ENCODE results near the gene SLC66A2. TPM values are rescaled to one million over a fixed set of nuclear protein-coding genes. Genes with fewer than 3 reads are reported as not detected.

SLC66A2 gene
- total RNA-seq, 1 donor from 2014 or later = 37.8 TPM

DNA sequence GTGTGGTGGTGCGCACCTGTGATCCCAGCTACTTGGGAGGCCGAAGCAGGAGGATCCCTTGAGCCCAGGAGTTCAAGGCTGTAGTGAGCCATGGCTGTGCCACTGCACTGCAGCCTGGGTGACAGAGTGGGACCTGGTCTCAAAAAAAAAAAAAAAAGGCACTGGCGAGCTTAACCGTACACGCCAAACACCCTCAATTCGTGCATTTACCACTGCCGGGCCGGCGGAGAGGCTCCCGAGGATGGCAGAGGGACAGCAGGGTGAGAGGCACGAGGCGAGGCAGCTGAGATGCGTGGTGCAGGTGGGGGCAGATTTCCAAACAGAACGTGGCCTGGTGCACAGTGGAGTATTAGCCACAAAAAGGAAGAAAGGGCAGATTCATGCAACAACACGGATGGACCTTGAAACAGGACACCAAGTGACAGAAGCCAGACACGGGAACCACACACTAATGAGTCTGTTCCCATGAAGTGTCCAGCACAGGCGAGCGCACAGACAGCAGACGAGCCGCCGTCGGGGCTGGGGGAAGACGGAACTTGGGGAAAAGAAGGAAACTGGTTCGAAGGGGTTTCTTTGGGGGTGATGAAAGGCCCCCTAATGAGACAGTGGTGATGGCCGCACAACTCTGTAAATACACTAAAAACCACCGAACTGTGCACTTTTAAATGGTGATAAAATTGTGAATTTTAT is 27.4 kb downstream of the SLC66A2 start:
- intact Hi-C loops (cut with micrococcal nuclease) = no loop called here

DNA sequence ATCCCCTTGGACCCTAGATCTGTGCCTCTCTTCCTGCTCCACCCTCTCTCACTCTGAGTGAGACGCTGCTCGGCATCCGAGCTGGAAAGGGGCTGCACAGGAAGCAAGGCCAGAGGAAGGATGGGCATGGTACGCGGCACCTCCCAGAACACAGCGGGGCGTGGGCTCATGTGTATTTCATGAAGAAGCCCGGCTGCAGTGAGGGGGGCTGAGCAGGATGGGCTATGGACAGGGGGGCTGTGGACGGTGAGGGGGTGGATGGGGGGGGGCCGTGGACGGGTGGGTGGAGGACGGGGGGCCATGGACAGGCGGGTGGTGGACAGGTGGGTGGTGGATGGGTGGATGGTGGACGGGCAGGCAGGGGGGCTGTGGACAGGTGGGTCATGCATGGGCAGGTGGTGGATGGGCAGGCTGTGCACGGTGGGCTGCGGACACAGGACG is 28.5 kb downstream of the SLC66A2 start:
- intact Hi-C loops (cut with micrococcal nuclease) = no loop called here

DNA sequence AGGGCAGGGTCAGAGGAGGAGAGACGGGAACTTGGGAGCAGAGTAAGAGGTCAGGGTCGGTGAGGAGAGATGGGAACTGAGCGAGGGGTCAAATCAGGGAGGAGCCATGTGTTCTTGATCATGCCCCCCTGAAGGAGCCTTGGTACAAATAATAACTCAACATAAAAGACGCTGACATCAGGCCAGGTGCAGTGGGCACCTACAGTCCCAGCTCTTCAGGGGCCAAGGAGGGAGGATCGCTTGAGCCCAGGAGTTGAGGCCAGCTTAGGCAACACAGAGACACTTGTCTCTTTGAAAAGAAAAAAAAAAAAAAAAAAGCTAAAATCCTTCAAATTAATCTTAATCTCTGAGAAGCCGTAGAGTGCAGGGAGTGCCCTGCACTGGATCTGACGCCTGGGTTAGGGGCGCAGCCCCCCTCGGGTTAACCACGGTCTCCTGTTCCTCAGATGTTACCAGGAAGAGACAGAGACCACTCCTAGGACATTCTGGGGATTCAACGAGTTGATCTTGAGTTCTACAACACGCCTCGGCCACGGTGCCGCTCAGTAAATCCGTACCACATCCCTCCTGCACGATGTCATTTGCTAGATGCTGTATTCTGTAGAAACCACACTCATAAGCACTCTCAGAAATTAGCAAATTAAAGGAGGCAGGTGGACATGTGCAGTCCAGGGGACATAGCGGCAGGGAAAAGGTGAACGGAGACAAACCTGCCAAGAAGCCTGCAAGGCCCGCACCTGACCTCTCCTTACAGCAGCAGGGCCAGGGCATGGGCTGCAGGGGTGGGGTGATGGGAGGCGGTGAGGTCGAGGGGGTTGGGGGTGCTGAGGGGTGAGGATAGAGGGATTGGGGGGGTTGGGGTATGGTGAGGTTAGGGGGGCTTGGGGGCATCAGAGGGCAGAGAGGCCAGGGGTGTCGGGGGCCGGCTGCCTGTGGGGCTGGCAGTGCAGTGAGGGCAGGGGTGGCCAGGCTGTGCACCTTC is 29.2 kb downstream of the SLC66A2 start:
- intact Hi-C loops (cut with micrococcal nuclease) = no loop called here

DNA sequence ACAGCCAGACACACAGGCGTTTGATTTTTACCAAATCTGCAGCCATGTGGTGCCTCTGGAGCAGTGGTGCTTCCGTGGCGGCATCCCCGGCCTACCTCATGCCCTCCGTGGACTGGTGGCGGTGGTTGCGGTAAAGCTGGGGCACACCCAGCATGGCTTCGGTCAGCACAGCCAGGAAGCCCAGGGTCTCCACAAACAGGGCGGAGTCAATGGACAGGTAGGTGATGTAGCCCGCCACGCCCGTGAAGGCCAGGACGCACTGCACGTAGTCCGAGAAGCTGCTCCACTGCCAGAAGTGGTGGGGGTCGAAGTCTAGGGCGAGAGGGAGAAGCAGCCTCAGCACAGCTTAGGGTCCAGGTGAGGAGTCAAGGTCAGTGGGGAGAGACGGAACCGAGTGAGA is 32.4 kb downstream of the SLC66A2 start:
- intact Hi-C loops (cut with micrococcal nuclease) = no loop called here

DNA sequence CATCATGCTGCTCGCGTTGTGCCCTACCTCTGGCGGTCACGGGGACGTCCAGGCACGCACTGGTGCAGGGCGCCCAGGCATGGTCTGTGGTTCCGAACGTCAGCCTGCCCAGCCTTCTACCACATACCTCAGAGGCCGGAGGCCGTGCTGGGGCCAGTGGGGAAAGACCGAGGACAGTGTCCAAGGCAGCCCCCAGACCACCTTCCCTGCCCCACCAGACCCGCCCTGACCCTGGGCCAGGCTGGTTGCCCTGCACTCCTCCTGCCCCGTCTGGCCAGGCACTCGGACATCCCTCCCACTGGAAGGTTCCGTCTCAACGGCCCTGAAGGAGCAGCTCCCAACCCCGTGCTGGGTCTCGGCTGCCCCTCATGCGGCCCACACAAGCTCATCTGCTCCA is 32.8 kb downstream of the SLC66A2 start:
- intact Hi-C loops (cut with micrococcal nuclease) = no loop called here

DNA sequence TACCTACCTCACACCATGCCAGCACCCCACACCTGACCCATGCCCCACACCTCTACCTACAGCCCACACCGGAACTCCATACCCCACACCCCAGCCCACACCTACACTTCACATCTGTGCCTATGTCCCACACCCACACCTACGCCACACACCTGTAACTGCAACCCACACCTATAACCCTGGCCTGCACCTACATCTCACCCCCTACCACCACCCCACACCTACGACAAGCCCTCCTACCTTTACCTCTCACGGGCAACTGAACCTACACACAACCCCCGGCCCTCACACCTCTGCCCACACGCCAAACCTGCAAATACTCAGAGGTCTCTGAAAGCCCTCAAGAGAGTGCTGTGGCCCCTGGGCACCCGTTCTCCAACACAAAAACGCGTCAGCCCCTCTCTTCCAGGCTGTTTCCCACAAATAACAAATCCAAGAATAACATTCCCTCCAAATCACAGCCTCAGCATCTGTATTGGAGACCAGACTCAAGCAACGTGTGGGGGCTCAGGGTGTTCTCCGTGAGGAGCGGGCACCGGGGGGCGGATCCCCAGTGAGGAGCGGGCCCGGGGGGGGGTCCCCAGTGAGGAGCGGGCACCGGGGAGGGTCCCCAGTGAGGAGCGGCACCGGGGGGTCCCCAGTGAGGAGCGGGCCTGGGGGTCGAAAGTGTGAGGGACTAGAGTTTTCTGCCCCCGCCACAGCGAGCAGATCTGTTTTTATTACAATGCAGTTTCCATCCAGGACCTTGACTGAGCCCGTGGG is 33.4 kb downstream of the SLC66A2 start:
- intact Hi-C loops (cut with micrococcal nuclease) = no loop called here

DNA sequence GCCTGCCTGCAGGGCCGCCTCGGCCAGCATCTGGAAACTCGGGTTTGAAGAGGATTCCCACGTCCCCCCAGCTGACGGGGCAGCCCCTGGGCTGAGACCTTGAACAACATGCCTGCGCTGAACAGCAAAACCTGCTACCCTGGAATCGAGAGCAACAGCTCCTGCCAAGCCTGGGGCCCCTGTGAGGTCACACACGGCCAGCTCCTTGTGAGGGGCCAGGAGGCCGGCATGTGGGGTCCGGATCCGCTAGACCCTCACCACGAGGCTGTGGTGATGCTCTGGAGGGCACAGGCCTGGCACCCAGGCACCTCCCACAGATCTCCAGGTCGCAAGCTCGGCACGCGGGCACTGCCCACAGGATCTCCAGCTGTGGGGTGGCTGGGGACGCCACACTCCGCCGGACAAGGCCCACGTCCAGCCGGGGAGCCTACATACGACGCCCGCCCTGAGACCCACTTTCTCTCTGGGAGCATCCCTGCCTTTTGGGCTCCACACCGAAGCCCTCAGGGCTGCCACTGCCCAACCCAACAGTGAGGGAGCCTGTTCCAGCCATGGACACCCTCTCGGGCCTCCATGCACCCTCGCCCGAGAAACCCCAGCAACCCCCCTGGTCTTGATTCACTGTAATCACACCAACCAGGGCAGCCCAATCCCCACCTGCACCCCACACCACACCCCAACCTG is 34.1 kb downstream of the SLC66A2 start:
- intact Hi-C loops (cut with micrococcal nuclease) = no loop called here

DNA sequence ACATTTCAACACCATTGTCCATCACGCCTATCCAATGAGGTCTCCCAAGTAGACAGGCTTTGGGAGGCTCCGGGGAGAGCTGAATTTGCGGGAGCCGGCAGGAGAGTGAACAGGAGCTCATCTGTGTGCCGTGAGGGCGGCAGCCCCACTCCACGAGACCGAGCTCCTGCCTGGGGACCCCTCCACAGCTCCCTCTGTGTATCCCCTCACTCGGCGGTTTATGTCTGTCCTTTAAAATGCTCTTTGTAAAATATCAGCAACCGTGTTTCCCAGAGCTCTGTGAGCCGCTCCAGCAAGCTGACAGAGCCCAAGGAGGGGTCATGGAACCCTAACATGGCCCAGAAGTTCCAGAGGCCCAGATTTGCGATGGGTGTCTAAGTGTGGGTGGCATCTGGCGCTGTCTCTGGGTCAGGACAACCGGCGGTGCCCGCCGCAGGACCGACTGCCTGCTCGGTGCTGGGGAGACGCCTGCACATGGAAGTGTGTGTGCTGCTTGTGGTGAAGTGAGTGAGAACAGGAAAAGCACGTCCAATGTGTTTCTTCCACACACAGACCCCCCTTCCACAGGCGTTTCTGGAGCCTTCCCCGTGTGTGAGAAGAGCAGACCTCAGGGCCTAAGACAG is 34.8 kb downstream of the SLC66A2 start:
- intact Hi-C loops (cut with micrococcal nuclease) = no loop called here

DNA sequence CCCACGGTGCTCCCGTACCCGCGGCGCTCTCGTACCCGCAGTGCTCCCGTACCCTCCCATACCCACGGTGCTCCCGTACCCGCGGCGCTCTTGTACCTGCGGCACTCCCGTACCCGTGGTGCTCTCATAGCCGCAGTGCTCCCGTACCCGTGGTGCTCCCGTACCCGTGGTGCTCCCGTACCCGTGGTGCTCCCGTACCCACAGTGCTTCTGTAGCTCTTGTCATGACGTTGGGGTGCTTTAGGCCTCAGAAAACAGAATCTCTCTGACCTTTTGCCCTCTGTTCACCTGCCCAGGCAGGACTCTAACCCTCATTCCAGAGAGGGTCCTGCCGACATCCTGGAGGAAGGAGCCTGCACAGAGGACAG is 35.3 kb downstream of the SLC66A2 start:
- intact Hi-C loops (cut with micrococcal nuclease) = no loop called here

DNA sequence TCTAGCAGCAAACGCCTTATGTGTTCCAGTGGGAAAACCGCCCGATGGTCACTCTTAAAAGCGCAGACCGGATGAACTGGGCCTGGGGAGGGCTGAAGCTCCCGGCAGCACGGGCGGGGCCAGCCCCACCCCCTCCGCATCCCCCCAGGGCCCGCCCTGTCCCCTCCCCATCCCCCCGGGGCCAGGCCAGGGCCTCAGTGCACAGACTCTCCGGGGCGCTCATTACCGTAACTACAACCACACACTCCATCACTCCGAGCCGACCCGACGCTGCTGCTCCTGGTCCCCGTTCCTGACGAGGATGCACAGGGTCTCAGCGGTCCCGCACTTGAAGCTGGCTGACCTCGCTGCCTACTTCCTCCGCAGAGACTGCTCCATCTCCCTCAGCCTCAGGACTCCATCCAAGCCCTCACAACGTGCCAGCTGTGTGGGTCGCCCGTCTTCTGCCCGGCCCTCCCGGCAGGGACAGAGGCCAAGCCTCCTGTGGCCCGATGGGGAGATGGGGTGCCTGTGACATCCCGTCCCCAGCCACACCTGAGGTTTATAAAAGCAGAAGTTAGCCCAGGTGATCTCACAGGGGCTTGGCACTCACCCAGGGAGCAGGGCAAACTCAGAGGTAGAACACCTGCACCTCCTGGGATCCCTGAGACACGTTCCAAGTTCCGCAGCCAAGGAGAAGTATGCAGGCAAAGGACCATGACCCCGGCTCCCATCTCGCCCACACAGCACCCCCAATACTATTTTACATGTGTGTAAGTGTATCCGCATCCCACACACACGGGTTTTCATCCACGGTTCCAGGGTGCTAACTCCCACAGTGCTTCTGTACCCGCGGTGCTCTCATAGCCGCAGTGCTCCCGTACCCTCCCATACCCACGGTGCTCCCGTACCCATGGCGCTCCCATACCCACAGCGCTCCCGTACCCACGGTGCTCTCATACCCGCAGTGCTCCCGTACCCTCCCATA is 36.0 kb downstream of the SLC66A2 start:
- intact Hi-C loops (cut with micrococcal nuclease) = no loop called here

DNA sequence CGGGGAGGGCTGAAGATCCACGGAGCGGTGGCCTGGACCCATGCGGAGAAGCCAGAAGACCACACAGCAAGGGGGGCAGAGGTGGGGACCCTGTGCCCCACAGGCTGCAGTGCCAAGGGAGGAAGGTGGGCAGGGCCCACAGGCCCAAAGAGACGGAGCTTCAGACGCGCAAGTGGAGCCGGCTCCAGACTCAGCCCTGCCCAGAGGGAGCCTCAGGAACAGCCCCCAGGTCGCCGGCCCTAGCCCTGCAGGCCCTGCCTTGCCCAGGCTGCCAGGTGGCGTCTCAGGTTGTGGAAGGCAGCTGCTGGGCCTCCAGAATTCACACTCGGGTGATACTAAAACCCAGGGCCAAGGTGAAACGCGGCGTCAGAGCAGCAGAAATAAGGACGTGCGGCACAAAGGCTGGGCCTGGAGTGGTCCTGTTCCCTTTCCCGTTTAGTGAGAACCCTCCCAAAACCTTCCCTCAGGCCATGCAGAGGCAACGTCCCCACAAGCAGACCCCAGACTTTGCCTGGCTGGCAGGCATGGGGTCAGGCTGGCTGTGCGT is 36.8 kb downstream of the SLC66A2 start:
- intact Hi-C loops (cut with micrococcal nuclease) = no loop called here

DNA sequence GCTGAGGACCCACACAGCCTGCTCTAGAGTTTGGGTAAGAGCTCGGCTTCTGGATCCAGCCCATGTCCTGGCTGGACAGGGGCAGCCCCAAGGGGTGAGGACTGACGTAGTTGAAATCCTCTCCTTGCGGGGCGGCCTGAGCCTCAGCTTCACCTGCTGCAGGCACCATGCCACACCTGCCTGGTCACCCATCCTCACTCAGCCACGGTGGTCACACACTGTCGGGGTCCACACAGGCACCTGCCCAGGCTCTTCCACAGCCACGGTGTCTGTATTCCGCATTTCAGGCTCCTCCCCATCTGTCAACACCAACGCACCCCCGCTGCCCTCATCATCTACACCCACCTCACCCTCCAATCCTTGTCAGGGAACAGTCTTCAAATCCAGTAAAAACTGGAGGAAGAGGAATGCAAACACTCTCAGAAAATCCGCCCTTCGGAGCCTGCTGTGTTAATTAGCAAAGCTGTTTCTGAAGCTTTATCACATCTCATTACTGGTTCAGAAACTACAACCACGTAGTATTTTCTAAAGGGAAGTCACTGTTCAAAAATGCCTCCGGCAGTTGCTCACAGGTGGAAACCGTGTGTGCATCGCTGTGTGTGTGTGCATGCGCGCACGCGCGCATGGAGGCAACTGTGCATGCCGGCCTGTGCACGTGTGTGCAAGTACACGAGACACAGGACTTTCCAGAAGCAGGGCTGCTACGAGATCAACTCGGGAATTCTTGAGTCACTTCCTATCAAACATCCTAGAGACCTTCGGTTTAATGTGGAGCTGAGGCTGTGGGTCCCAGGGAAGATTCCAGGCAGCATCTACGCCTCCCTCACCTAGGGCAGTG is 38.2 kb downstream of the SLC66A2 start:
- intact Hi-C loops (cut with micrococcal nuclease) = no loop called here

DNA sequence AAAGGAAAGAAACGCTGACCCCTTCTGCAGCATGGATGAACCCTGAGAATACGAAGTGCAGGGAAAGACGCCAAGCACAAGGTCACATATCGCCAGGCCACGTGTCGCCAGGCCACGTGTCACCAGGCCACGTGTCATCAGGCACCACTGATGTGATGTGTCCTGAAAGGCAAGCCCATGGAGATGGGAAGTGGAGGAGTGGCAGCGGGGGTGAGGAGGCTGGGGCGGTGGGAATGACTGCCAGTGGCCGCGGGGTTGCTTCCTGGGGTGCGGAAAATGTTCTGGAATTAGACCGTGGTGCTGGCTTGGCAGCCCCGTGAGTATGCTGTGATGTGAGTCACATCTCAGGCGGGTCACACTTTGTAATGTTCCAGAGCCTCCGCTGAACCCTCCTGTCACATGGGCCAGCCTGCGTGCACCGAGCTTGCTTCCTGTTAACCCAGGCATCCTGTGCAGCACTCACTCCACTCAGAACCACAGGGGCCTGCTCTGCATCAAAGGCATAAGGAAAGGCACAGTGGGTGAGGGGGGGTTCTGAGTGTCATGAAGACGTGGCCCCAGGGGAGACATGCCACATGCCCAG is 39.0 kb downstream of the SLC66A2 start:
- intact Hi-C loops (cut with micrococcal nuclease) = no loop called here

DNA sequence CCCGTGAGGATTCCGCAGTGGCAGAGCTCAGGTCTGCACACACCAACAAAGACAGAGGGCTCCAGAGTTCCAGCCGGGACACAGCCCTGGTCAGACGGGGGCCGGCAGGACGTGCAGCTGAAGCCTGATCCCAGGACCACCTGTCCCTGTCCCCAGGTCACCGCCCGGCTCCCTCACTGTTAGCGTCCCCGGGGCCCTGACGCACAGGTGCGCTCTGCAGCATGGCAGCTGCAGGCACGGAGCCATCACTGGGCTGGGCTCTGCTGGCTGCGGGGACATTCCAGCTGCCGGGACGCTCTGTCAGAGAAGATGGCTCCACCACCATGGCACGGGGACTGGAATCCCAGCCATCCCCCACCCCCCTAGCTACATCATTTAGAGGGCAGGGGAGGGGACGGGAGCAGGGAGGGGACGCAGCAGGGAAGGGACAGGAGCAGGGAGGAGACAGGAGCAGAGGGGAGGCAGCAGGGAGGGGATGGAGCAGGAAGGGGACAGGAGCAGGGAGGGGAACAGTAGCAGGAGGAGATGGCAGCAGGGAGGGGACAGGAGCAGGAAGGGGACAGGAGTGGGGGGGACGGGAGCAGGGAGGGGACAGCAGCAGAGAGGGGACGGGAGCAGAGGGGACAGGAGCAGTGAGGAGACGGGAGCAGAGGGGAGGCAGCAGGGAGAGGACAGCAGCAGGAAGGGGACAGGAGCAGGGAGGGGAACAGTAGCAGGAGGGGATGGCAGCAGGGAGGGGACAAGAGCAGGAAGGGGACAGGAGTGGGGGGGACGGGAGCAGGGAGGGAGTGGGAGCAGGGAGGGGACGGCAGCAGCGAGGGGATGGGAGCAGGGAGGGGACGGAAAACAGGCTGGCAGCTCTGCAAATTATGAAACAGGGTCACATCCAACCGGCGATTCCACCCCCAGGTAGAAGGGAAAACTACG is 39.8 kb downstream of the SLC66A2 start:
- intact Hi-C loops (cut with micrococcal nuclease) = no loop called here

DNA sequence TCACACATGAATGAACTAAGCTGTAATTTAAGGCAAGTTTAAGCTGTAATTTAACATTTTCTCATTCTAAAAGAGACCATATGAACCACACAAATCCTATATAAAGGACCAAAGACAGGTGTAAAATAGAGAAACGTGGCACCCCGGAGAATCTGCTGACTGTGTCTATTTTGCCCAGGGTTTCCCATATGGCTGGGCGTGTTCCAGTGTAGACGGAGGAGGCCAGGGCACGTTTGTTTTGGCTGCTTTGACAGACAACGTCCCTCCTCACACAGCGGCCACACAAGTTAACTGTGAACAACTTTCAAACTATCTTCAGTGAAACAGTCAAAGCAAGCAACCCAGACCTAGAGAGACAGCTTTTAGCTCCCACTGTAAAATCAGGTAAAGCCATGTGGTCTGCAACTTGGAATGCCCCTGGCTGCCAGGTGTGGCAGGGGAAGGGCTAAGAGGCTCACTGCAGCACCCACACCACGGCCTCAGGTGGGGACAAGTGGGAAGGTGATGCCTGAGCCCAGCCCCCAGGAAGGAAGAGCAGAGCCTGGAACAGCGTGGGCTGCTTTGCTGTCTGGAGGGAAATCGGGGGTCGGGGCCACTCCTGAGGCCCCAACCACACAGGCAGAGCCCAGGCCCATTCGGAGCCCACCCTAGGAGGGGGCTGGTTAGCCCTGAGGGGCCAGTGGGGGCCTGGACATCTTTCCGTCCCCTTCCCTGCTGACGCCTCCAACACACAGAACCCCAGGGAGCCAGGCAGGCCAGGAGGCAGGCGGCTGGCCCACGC is 40.7 kb downstream of the SLC66A2 start:
- intact Hi-C loops (cut with micrococcal nuclease) = no loop called here

DNA sequence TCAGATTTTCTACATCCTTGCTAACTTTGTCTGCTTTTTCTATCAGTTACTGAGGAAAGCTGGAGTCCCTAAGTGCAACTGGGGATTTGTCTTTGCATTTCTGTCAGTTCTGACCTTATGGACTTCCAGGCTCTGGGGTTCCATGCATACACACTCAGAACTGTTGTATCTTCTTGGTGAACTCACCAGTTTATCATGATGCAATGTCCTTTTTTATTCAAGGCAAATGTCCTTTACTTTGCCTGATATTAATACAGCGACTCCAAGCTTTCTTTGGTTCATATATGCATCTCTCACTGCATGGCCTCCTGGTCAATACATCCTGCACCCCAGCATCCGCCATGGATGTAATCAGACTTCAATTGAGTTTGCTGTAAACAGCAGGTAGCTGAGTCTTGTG is 44.7 kb downstream of the SLC66A2 start:
- intact Hi-C loops (cut with micrococcal nuclease) = no loop called here

All from T-helper 2 cell treated with Interferon-gamma antibody and Interleukin-4, amounts not matched to agents 100 ng/mL and 5 ng/mL, for 36 hours (primary cell).